Measurements from ENCODE around the gene PTPRN2.

Gene PTPRN2

DNA sequence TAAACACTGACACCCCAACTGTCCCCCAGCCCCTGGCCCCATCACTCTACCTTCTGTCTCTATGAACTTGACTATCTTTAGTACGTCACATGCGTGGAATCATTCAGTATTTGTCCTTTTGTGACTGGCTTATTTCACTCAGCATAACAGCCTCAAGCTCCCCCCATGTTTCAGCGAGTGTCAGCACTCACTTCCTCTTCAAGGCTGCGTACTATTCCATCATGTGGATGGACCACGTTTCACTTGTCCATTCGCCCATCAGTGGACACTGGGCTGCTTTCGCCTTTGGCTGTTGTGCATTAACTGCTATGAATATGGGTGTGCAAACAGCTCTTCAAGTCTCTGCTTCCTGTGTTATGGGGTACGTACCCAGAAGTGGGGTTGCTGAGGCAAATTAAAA, 100.7 kb downstream of the PTPRN2 start:
- no peak for DNase-seq

DNA sequence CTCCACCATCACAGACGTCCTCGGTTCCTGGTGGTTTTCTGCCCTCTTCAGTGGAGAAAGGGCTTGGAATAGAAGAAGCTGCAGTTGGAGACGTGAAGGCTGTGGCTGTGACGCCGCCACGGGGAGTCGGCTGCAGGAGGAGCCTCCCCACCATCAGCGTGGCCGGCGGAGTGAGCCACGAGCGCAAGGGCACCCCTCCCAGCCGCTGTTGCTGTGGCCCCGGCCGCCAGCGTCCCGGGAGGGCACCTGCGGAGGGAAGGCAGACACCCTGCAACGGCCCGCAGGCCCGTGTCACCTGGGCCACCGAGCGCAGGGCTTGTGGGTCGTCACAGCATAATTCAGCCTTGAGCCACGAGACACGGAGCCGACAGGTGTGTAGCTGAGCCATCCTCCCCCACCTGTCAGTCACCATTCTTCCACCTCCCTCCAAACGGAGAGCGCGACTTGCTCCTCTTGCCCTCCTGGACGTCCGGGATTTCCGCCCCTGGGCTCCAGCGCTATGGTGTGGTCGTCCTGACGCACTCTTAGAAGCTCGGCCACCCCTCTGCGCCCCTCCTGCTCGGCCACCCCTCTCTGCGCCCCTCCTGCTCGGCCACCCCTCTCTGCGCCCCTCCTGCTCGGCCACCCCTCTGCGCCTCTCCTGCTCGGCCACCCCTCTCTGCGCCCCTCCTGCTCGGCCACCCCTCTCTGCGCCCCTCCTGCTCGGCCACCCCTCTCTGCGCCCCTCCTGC, 102.7 kb downstream of the PTPRN2 start:
- DNase-seq = no peak

- DNase-seq = no peak
Measured at GRCh38 chr7:158482480-158482879, 105.1 kb downstream of the PTPRN2 start.

- DNase-seq = no peak
Measured at GRCh38 chr7:158479664-158480025, 108.0 kb downstream of the PTPRN2 start.

GRCh38 chr7:158479021-158479663, 108.5 kb downstream of the PTPRN2 start:
- no peak for DNase-seq

DNA sequence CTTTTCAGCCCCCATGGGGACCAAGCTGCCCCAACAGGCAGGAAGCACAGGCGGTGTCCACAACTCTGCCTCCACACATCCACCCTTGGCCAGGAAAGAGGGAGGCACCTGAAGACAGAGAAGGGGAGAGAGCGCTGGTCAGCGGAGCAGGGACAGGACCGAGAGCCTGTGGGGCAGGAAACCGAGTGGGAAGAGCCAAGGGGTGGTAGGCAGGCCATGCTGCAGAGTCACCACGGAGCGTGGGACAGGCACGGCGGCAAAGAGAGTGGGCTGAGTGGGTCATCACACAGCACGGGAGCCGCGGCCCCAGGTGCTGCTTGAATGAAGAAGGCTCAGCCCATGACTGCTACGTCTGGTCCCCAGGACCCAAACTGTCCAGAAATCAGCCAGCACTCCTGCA, 109.8 kb downstream of the PTPRN2 start:
- no peak for DNase-seq

GRCh38 chr7:158476331-158476932, 111.2 kb downstream of the PTPRN2 start:
- no peak for DNase-seq

GRCh38 chr7:158475679-158476052, 112.0 kb downstream of the PTPRN2 start:
- DNase-seq = no peak

- no peak for DNase-seq
Measured at GRCh38 chr7:158475036-158475678, 112.5 kb downstream of the PTPRN2 start.

DNA sequence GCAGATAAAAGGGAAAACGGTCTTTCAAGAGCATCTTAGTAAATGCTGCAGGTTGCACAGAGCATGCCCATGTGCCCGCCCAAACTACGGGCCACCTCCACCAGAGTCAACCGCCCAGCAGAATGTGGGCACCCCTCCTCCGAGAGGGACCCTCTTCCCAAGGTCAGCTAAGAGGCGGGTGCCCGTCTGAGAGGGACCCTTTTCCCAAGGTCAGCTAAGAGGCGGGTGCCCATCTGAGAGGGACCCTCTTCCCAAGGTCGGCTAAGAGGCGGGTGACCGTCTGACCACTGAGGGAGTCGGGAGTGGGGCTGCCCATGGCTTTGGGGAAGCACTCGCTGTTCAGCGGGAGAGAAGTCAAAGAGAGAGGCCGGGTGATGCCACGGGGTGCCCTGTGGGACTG, 113.1 kb downstream of the PTPRN2 start:
- no peak for DNase-seq

DNA sequence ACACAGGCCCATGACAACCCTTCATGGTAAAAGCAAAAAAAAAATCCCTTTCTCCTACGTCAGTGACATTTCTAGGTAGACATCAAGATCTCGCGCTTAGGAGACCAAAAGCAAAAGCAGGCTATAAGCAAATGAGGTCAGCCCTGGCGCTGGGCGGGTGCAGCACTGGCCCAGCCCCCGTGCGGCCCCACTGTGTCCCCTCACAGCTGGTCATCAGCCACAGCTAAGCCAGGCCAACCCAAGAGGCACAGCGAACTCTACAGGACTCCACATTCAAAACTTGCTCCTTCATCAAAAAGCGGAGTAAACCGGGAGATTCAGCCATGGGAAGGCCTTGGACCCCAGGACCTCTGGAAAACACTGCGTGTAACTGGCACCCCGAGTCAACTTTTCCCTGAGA, 113.7 kb downstream of the PTPRN2 start:
- DNase-seq = no peak

DNA sequence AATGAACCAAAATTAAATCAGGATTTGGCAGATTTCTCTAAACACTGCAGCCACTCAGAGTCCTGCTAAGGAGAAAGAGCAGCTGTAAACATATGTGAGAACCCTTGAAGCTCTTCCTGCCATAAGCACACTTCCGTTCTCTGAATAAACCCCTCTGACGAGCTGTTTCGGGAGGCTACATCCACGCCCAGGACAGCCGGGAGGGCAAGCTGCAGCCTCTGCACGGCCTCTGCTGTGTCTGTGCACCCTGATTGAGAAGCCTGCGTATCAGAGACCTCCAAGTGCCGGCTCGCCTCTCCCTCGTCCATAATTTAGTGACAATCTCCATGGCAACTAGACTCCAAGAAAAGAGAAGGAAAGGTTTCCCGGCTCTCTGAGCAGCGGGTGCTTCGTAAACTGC, 114.4 kb downstream of the PTPRN2 start:
- no peak for DNase-seq

DNA sequence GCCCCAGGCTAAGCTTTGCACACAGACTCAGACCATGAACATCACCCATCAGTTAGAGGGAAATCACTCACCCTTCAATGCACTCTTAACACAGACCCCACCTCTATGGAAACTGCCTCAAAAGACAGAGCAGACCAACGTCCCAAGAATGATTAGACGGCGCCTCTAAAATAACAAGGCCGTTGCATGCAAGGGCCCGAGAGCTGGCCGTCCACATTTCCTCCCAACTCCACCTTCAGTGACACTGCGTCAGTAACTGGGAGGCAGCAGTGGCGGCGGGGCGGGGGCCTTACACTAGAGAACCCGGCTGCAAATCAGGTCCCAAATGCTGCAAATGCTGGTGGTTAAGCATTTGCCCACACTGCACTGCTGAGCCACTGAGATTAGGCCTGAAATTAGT, 115.0 kb downstream of the PTPRN2 start:
- DNase-seq = no peak

DNA sequence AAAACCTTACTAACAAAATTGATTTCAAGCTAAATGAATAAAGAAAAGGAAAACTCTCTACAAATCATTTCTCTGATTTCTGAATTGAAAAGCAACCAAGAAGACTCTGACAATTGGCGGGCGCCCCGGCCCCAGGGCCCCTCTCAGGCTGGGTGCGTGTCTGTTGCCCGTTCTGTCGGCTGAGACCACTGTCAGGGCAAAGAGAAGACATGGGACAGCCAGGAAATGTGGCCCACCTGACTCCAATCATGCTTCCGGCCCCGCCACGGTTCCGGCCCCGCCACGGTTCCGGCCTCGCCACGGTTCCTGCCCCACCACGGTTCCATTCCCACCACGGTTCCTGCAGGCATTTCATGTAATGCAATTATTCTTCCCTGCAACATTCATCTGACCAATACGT, 115.9 kb downstream of the PTPRN2 start:
- no peak for DNase-seq

GRCh38 chr7:158470336-158470735, 117.3 kb downstream of the PTPRN2 start:
- DNase-seq = no peak

GRCh38 chr7:158469396-158470051, 118.1 kb downstream of the PTPRN2 start:
- no peak for DNase-seq

- DNase-seq = no peak
Measured at GRCh38 chr7:158468700-158469296, 118.8 kb downstream of the PTPRN2 start.

- no peak for DNase-seq
Measured at GRCh38 chr7:158468181-158468580, 119.4 kb downstream of the PTPRN2 start.

- DNase-seq = no peak
Measured at GRCh38 chr7:158467562-158467961, 120.1 kb downstream of the PTPRN2 start.

GRCh38 chr7:158463317-158463716, 124.3 kb downstream of the PTPRN2 start:
- no peak for DNase-seq

- no peak for DNase-seq
Measured at GRCh38 chr7:158461824-158462223, 125.8 kb downstream of the PTPRN2 start.

DNA sequence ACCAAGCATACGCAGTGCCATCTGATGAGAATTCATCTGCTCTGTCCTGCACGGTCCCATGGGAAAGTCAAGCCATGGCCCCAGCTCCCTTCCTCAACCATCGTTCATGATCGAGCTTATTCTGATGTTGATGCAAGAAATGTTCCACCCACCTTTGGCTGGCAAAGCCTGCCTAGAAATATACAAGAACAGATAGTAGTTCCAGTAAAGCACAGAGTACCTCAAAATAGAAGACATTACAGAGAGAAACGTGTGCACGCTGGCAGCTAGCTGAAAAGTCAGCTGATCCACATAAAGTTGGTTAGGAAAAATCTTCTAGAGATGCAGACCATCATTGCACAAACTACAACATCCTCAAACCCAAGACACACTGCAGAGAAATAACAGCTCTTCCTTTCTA, 127.0 kb downstream of the PTPRN2 start:
- DNase-seq = no peak

- no peak for DNase-seq
Measured at GRCh38 chr7:158458716-158459282, 128.8 kb downstream of the PTPRN2 start.
